Measurements from ENCODE around the gene GRK5.

Gene GRK5

DNA sequence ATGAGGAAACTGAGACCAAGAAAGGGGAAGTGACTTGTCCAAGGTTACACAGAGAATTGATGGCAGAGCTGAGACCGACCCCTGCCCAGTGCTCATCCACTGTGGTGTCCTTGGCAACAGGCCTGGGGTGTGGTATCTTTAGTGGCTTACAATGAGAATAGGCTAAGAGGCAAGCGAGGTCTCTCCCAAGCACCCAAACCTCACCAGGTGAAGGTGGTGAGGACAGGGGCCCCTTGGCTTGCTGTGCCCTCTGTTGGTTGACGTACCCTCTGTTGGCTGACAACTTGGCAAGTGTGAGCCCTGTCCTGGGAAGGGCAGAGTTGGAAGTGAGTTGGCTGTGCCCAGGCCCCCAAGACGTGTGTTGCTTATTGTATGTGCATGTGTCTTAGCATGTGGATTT lies 166.9 kb downstream of the GRK5 start:
- no peak overlapping the region for H3K4me3 ChIP-seq (ENCODE audit: low read length)
- no peaks in the 10 kb centered on the region for H3K9me2 ChIP-seq (replicated peaks; ENCODE audit: control insufficient read depth, low read length)

DNA sequence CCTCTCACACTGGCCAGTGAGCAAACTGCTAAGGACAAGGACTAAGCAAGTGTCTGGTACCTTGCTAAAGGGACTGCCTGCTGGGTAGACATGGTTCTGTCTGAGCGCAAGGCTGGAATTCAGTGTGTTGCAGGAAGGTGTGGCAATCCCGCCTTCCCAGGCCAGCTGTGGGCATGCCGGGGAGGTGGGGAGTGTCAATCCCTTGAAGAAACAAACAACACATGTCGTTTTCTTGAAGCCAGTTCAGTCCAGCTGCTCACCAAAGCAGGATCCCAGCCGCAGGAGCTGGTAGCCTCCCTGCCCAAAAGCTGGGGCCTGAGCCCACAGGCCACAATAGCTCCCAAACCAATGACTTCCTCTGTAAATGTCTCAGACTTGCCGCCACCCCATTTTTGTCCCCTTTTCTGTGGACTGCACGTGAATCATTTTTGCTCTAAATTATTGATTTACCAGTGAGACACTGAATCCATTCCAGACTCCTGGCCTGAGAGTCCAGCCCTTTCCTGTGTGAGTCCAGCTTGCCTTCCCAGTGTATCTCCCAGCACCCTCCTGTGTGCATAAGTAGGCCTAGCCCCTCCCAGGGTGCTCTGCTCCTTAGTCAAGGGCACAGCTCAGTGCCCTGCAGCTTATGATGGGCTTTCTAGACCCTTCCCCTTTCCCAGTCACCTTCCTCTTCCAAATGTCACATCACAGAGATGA lies 168.4 kb downstream of the GRK5 start:
- H3K27ac ChIP-seq (ENCODE audit: low read depth, low read length), result no peak overlapping the region
- H3K9me2 ChIP-seq (replicated peaks; ENCODE audit: control insufficient read depth, low read length), result no peaks in the 10 kb centered on the region
- peaks cover 35% of the 10 kb centered on the region for H3K4me1 ChIP-seq (ENCODE audit: control insufficient read depth, low read length)
- no peak overlapping the region for H3K4me2 ChIP-seq (ENCODE audit: low read length)
- peaks cover 6% of the 10 kb centered on the region; the same call in 1 of the 2 replicates for H3F3A ChIP-seq (ENCODE audit: control insufficient read depth, insufficient read depth)
- peaks cover 11% of the 10 kb centered on the region; the same call in 1 of the 2 replicates for H3K9me3 ChIP-seq (ENCODE audit: control insufficient read depth, insufficient read depth, low read length)
- no peak overlapping the region for H3K4me3 ChIP-seq (ENCODE audit: low read length)
- H3K36me3 ChIP-seq (ENCODE audit: control insufficient read depth, low read length), result no peaks in the 10 kb centered on the region
- TF ChIP-seq EZH2phosphoT487 (IDR thresholded peaks at IDR 0.05; ENCODE audit: borderline replicate concordance, low read length), result no peak
- TF ChIP-seq, protein P1, sequence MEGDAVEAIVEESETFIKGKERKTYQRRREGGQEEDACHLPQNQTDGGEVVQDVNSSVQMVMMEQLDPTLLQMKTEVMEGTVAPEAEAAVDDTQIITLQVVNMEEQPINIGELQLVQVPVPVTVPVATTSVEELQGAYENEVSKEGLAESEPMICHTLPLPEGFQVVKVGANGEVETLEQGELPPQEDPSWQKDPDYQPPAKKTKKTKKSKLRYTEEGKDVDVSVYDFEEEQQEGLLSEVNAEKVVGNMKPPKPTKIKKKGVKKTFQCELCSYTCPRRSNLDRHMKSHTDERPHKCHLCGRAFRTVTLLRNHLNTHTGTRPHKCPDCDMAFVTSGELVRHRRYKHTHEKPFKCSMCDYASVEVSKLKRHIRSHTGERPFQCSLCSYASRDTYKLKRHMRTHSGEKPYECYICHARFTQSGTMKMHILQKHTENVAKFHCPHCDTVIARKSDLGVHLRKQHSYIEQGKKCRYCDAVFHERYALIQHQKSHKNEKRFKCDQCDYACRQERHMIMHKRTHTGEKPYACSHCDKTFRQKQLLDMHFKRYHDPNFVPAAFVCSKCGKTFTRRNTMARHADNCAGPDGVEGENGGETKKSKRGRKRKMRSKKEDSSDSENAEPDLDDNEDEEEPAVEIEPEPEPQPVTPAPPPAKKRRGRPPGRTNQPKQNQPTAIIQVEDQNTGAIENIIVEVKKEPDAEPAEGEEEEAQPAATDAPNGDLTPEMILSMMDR (IDR thresholded peaks at IDR 0.05; ENCODE audit: low read depth, low read length, poor library complexity, severe bottlenecking), result no peak
- H3K79me2 ChIP-seq (ENCODE audit: control insufficient read depth, low read length), result no peaks in the 10 kb centered on the region
- peaks cover 56% of the 10 kb centered on the region for H3K27me3 ChIP-seq (ENCODE audit: control insufficient read depth, low read length)
- H4K20me1 ChIP-seq (ENCODE audit: control insufficient read depth, insufficient read depth, low read depth, low read length), result no peaks in the 10 kb centered on the region

More for the DNA sequence above, 166.9 kb downstream of the GRK5 start:
- peaks cover 50% of the 10 kb centered on the region for H3K4me1 ChIP-seq (ENCODE audit: control insufficient read depth, low read length)
- H3K27me3 ChIP-seq (ENCODE audit: control insufficient read depth, low read length), result peaks cover 67% of the 10 kb centered on the region
- H3F3A ChIP-seq (ENCODE audit: control insufficient read depth, insufficient read depth), result peaks cover 8% of the 10 kb centered on the region
- no peak overlapping the region for H3K4me2 ChIP-seq (ENCODE audit: low read length)
- no peaks in the 10 kb centered on the region for H3K36me3 ChIP-seq (ENCODE audit: control insufficient read depth, low read length)
- H3K79me2 ChIP-seq (ENCODE audit: control insufficient read depth, low read length), result no peaks in the 10 kb centered on the region
- no peak overlapping the region for H3K27ac ChIP-seq (ENCODE audit: low read depth, low read length)
- no peaks in the 10 kb centered on the region; the same call in none of the 2 replicates for H4K20me1 ChIP-seq (ENCODE audit: control insufficient read depth, insufficient read depth, low read depth, low read length)
- TF ChIP-seq EZH2phosphoT487 (IDR thresholded peaks at IDR 0.05; ENCODE audit: borderline replicate concordance, low read length), result no peak
- TF ChIP-seq, protein P1 (IDR thresholded peaks at IDR 0.05; ENCODE audit: low read depth, low read length, poor library complexity, severe bottlenecking), result no peak
- peaks cover 11% of the 10 kb centered on the region; the same call in 1 of the 2 replicates for H3K9me3 ChIP-seq (ENCODE audit: control insufficient read depth, insufficient read depth, low read length)

DNA sequence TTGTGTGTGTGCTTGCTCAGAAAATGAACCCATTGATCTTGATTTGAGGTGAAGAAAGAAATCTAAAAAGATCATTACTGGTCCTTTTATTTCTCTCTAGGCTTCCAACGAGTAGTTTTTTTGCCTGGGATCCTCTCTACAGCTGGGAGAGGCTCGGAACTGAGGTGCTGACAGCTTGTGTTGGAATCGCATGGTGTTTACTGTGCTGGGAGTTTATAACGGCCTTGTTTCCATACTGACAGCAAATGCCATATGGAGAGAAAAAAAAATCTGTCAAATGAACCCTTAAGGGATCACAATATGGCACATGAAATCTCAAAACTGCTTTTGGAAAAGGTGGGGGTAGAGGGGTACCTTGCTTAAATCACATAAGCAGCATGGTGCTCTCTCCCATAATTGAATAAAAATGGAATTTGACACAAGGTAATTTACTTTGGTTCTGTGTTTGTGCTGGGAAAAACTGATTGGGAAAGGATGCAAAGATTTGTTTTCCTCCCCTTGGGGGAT lies 170.1 kb downstream of the GRK5 start:
- H3K4me3 ChIP-seq (ENCODE audit: low read length), result no peak overlapping the region
- peaks cover 6% of the 10 kb centered on the region; the same call in 1 of the 2 replicates for H3K9me3 ChIP-seq (ENCODE audit: control insufficient read depth, insufficient read depth, low read length)
- H3K27me3 ChIP-seq (ENCODE audit: control insufficient read depth, low read length), result peaks cover 38% of the 10 kb centered on the region
- H3K4me1 ChIP-seq (ENCODE audit: control insufficient read depth, low read length), result peaks cover 29% of the 10 kb centered on the region
- no peak overlapping the region for H3K27ac ChIP-seq (ENCODE audit: low read depth, low read length)
- no peaks in the 10 kb centered on the region for H3K36me3 ChIP-seq (ENCODE audit: control insufficient read depth, low read length)
- no peak overlapping the region for H3K4me2 ChIP-seq (ENCODE audit: low read length)
- no peaks in the 10 kb centered on the region for H3K9me2 ChIP-seq (replicated peaks; ENCODE audit: control insufficient read depth, low read length)
- TF ChIP-seq, protein P1 (IDR thresholded peaks at IDR 0.05; ENCODE audit: low read depth, low read length, poor library complexity, severe bottlenecking), result no peak
- TF ChIP-seq EZH2phosphoT487 (IDR thresholded peaks at IDR 0.05; ENCODE audit: borderline replicate concordance, low read length), result no peak
- peaks cover 3% of the 10 kb centered on the region; the same call in 1 of the 2 replicates for H3F3A ChIP-seq (ENCODE audit: control insufficient read depth, insufficient read depth)
- H3K79me2 ChIP-seq (ENCODE audit: control insufficient read depth, low read length), result no peaks in the 10 kb centered on the region
- no peaks in the 10 kb centered on the region for H4K20me1 ChIP-seq (ENCODE audit: control insufficient read depth, insufficient read depth, low read depth, low read length)
